Posterior cingulate gyrus (tissue), 11 donors: ENCODE data around the gene PTPRA.
"Not testable (repeated sequence)": the region's sequence is repeated elsewhere in the genome, so short reads cannot be mapped to it uniquely, and the experiment has no call there.

Experiments
- DNase-seq, 10 donors: peaks; one replicate each; pipeline versions ENCODE4 v3.0.0 to v3.0.0-alpha.2; 2020 to 2021; ENCODE audit warnings: mixed read lengths in 3 of 10
- intact Hi-C: fragments of 100-400 bp; cut with DNase I; formaldehyde crosslinking; loops from one replicate; pipeline ENCODE4 v1.15.1; 2023

The PTPRA gene

GRCh38 chr20:3031524-3032147, 158.4 kb downstream of the PTPRA start:
- intact Hi-C loops, result no loop called here
- no peak for DNase-seq

- intact Hi-C loops, result no loop called here
These were observed 159.3 kb downstream of the PTPRA start for GRCh38 chr20:3032624-3033023.

GRCh38 chr20:3037654-3038053, 164.4 kb downstream of the PTPRA start:
- DNase-seq, result no peak
- intact Hi-C loops, result no loop called here

More at GRCh38 chr20:3032624-3033023, 159.3 kb downstream of the PTPRA start:
- no peak for DNase-seq

- DNase-seq, result no peak
These were observed 165.2 kb downstream of the PTPRA start for GRCh38 chr20:3038454-3038853.

GRCh38 chr20:3039426-3039825, 166.1 kb downstream of the PTPRA start:
- DNase-seq, result no peak
- intact Hi-C loops, result no loop called here

More at GRCh38 chr20:3038454-3038853, 165.2 kb downstream of the PTPRA start:
- intact Hi-C loops, result no loop called here

GRCh38 chr20:3040086-3040485, 166.8 kb downstream of the PTPRA start:
- intact Hi-C loops, result no loop called here
- DNase-seq, result no peak

GRCh38 chr20:3041854-3042409, 168.7 kb downstream of the PTPRA start:
- no peak for DNase-seq
- intact Hi-C loops, result no loop called here

- DNase-seq, result peak in 1 of 10 donors; percentile 62
- intact Hi-C loops, result no loop called here
These were observed 169.3 kb downstream of the PTPRA start for GRCh38 chr20:3042625-3043024.

GRCh38 chr20:3043322-3043721, 170.0 kb downstream of the PTPRA start, which contains the start of gene GNRH2:
Gene GNRH2, plus strand, starts transcription at chr20:3043622. Its CDS starts 793 bp downstream, at chr20:3044415.
- intact Hi-C loops, result no loop called here
- DNase-seq, result peak in 1 of 10 donors; percentile 58

- DNase-seq, result peak in 1 of 10 donors; percentile 70
- intact Hi-C loops, result no loop called here
These were observed 171.2 kb downstream of the PTPRA start for GRCh38 chr20:3044336-3044965.

GRCh38 chr20:3045042-3045815, 171.9 kb downstream of the PTPRA start:
- intact Hi-C loops, result no loop called here
- peak; percentile 42 to 93 (median 77) for DNase-seq

GRCh38 chr20:3045816-3046676, 172.8 kb downstream of the PTPRA start, which contains the start of gene MRPS26:
Gene MRPS26, plus strand, starts transcription at chr20:3046052. Its CDS starts 17 bp downstream, at chr20:3046069.
- intact Hi-C loops, result no loop called here
- DNase-seq, result peak; percentile 79 to 99 (median 90)

GRCh38 chr20:3046677-3047462, 173.6 kb downstream of the PTPRA start:
- intact Hi-C loops, result no loop called here
- peak in 5 of 10 donors; percentile 26 to 87 (median 36) for DNase-seq

- DNase-seq, result peak in 1 of 10 donors; percentile 27
- intact Hi-C loops, result no loop called here
These were observed 174.5 kb downstream of the PTPRA start for GRCh38 chr20:3047486-3048419.

- intact Hi-C loops, result loop anchor here (10.0 kb wide), 1 partner anchor 263 kb away; no protein-coding TSS in a partner anchor
- DNase-seq, result no peak
These were observed 178.2 kb downstream of the PTPRA start for GRCh38 chr20:3051385-3052019.

- peak in 1 of 10 donors; percentile 35 for DNase-seq
- intact Hi-C loops, result loop anchor here (10.0 kb wide), 1 partner anchor 255 kb away; no protein-coding TSS in a partner anchor
These were observed 186.2 kb downstream of the PTPRA start for GRCh38 chr20:3059489-3059888.

GRCh38 chr20:3064119-3064518, 190.8 kb downstream of the PTPRA start:
- DNase-seq, result peak in 1 of 10 donors; percentile 6
- intact Hi-C loops, result not testable (repeated sequence)
